ENCODE results near the gene SMIM45.

The SMIM45 gene

DNA sequence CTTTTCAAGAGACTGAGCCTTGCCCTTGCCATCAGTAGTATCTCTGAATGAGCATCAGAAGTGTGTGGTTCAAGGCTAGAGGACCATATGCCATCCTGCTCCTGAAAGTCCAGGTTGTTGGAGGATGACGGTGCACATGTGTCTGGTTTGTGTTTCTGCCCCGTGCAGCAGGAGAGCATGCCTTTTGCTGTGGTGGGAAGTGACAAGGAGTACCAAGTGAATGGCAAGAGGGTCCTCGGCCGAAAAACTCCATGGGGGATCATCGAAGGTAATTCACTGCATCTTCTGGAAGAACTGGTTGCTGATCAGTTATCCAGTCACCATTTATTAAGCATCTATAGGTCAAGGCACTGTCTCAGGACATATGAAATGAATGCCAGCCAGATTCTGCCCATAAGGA is 40.5 kb downstream of the SMIM45 start:
- Histone ChIP-seq H3K9me3 (no peaks in the 10 kb centered on the region), H3K27me3 (no peaks in the 10 kb centered on the region), H3K4me1 (no peaks in the 10 kb centered on the region), H3K4me3 (no peak overlapping the region), H3K36me3 (no peaks in the 10 kb centered on the region), H3K27ac (no peak overlapping the region)
- TF ChIP-seq POLR2A (IDR thresholded peaks at IDR 0.05), result no peak
- DNase-seq (ENCODE audit: low spot score in 2 of 2), result peak; percentile 35 to 74
- 96% methylated on average over 5 of the region's 5 CpGs for WGBS

DNA sequence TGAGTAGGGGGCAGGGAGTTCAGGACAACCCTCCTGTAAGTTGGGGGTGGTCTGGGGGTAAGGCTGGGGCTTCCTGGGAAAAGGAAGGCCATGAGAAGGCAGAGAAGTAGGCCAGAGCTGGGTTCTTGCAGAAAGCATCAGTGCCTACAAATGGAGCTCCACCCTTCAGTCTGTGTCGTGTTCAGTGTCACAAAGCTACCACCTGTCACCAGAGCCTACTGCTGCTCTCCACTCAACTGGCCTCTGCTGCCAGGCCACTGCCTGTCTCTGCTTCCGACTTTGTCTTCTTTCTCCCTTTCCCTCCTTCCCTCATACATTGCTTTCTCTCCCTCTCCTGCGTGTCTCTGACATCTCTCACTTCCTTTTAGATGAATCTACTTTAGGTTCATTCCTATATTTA is 43.3 kb downstream of the SMIM45 start:
- TF ChIP-seq POLR2A (IDR thresholded peaks at IDR 0.05) (no peak), EP300 (IDR thresholded peaks at IDR 0.05) (no peak), POLR2AphosphoS5 (IDR thresholded peaks at IDR 0.05) (no peak)
- TF ChIP-seq, protein P1, sequence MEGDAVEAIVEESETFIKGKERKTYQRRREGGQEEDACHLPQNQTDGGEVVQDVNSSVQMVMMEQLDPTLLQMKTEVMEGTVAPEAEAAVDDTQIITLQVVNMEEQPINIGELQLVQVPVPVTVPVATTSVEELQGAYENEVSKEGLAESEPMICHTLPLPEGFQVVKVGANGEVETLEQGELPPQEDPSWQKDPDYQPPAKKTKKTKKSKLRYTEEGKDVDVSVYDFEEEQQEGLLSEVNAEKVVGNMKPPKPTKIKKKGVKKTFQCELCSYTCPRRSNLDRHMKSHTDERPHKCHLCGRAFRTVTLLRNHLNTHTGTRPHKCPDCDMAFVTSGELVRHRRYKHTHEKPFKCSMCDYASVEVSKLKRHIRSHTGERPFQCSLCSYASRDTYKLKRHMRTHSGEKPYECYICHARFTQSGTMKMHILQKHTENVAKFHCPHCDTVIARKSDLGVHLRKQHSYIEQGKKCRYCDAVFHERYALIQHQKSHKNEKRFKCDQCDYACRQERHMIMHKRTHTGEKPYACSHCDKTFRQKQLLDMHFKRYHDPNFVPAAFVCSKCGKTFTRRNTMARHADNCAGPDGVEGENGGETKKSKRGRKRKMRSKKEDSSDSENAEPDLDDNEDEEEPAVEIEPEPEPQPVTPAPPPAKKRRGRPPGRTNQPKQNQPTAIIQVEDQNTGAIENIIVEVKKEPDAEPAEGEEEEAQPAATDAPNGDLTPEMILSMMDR (IDR thresholded peaks at IDR 0.05), result no peak
- Histone ChIP-seq H3K36me3 (no peaks in the 10 kb centered on the region), H3K4me3 (no peak overlapping the region), H3K27ac (no peak overlapping the region), H3K4me1 (peaks cover 13% of the 10 kb centered on the region), H3K27me3 (no peaks in the 10 kb centered on the region), H3K9me3 (no peaks in the 10 kb centered on the region)
- 79% methylated on average over 3 of the region's 3 CpGs for WGBS
- peak; percentile 5 to 20 for DNase-seq (ENCODE audit: low spot score in 2 of 2)

DNA sequence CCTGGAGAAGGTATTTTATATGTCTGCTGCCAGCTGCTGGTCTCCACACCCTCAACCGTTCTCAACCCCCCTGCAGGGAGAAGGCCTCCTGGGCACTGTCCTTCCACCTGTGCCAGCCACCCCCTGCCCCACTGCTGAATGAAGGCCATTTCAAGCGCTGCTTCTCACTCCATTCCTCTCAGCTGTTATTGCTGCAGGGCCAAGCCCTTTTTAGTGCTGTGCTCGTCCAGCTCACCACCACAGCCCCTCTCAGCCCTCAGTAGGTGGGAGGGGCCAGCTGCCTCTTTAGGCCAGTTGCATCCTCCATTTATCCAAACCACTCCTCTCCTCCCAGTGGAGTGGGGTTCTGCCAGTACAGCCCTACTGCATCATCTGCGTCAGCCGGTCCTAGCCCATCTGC is 44.9 kb downstream of the SMIM45 start:
- TF ChIP-seq POLR2A (IDR thresholded peaks at IDR 0.05) (no peak), POLR2AphosphoS5 (IDR thresholded peaks at IDR 0.05) (no peak)
- TF ChIP-seq, protein P1 (IDR thresholded peaks at IDR 0.05), result no peak
- no peak overlapping the region for H3K27ac ChIP-seq

DNA sequence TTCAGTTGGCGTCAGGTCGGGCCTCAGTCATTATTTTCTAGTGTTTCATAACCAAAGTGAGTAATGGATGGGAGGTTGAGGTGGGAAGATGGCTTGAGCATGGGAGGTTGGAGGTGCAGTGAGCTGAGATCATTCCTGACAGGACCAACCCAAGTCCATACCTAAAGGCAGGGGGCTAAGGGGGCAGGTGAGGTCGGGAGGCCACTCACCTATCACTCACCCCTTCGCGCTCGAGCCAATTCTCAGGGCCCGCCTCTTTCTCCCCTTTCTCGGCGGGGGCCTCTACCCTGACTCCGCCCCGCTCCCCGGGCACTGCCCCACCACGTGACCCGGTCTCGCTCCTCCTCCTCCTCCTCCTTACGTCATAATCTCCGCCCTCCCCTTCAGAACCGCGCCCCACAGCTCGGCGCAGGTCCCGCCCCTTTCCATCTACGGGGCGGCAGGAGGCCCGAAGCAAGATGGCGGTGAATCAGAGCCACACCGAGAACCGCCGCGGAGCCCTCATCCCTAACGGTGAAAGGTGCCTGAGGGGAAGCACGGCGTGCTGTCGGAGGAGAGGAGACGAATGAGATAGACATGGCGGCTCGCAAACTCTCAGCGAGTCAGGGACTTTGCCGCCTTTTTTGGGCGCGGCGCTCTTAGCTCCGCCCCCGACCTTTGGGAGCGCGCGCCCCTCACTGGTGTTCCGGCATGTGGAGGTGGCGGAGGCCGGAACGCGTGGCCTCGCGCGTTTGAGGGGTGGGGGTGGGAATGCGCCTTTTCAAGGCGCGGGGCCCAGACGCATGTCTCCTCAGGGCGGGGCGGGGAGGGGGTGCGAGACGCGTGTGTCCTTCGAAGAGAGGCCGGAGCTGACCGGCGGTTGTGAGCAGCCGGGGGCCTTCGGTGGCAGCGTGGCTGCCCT is 46.7 kb downstream of the SMIM45 start, which contains the start of gene WBP2NL:
TSS of gene WBP2NL (plus strand) at position 428 of the 901 bp plus-strand sequence. CDS start at position 459, 31 bp downstream.
- Histone ChIP-seq H3K36me3 (no peaks in the 10 kb centered on the region), H3K4me3 (peak within 1 kb of the TSS; percentile 51), H3K9me3 (no peaks in the 10 kb centered on the region), H3K27me3 (no peaks in the 10 kb centered on the region), H3K4me1 (peaks cover 13% of the 10 kb centered on the region), H3K27ac (no peak within 1 kb of the TSS)
- DNase-seq (ENCODE audit: low spot score in 2 of 2), result peak; percentile 87 to 90
- TF ChIP-seq POLR2AphosphoS5 (IDR thresholded peaks at IDR 0.05) (peak in 2 of 3 donors; percentile 12 to 14), EP300 (IDR thresholded peaks at IDR 0.05) (no peak), POLR2A (IDR thresholded peaks at IDR 0.05) (no peak)
- TF ChIP-seq, protein P1 (IDR thresholded peaks at IDR 0.05), result no peak
- 42% methylated on average over 37 of the region's 71 CpGs for WGBS

More for the DNA sequence above, 44.9 kb downstream of the SMIM45 start:
- peak; percentile 41 to 43 for DNase-seq (ENCODE audit: low spot score in 2 of 2)
- no peaks in the 10 kb centered on the region for H3K9me3 ChIP-seq
- H3K27me3 ChIP-seq, result no peaks in the 10 kb centered on the region
- no peaks in the 10 kb centered on the region for H3K36me3 ChIP-seq
- H3K4me3 ChIP-seq, result no peak overlapping the region
- H3K4me1 ChIP-seq, result peaks cover 13% of the 10 kb centered on the region
- 86% methylated on average over 5 of the region's 5 CpGs for WGBS

DNA sequence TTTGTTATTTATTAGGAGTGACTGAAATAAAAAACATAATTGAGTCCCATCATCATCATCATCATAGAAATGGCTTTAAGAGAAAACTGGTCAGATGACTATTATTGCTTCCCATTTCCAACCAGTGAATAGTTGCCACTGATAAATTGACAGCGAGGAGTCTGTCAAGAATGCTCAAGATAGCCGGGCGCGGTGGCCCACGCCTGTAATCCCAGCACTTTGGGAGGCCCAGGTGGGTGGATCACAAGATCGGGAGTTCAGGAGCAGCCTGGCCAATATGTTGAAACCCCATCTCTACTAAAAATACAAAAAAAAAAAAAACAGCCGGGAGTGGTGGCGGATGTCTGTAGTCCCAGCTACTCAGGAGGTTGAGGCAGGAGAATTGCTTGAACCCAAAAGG is 48.5 kb downstream of the SMIM45 start:
- Histone ChIP-seq H3K4me3 (no peak overlapping the region), H3K27ac (no peak overlapping the region), H3K27me3 (no peaks in the 10 kb centered on the region), H3K4me1 (peaks cover 13% of the 10 kb centered on the region), H3K9me3 (no peaks in the 10 kb centered on the region), H3K36me3 (no peaks in the 10 kb centered on the region)
- WGBS, result 97% methylated on average over 8 of the region's 8 CpGs
- peak in 1 of 2 donors; percentile 34 for DNase-seq (ENCODE audit: low spot score in 2 of 2)
- TF ChIP-seq POLR2AphosphoS5 (IDR thresholded peaks at IDR 0.05) (no peak), EP300 (IDR thresholded peaks at IDR 0.05) (no peak), POLR2A (IDR thresholded peaks at IDR 0.05) (no peak)
- TF ChIP-seq, protein P1 (IDR thresholded peaks at IDR 0.05), result no peak

Measured in suprapubic skin (tissue), 4 donors.